DND-41 (cell line): ENCODE results near the gene TFDP2.
A peak's percentile ranks its signal among the peaks of the same experiment; 100 is the strongest.

Experiments used
- ATAC-seq: fragments of 200-7000 bp; cut with Tn5 transposase; 3 replicates; pipeline ENCODE4 v1.9.1; 2021; ENCODE audit warnings: low read depth; ENCODE audit not compliant: insufficient read depth
- DNase-seq: peaks from one replicate; pipeline ENCODE4 v3.0.0-alpha.2; 2020
- H2AFZ ChIP-seq: 2 replicates; pipeline ENCODE4 v1.6.0; 2012; ENCODE audit warnings: low read depth, low read length
- H3K27ac ChIP-seq: 2 replicates; pipeline ENCODE4 v1.5.1; 2012; ENCODE audit warnings: low read length, inconsistent platforms
- H3K27me3 ChIP-seq: fragments of 200-600 bp; sonication (generic); 2 replicates; pipeline ENCODE4 v1.6.0; 2012; ENCODE audit warnings: low read length, mild to moderate bottlenecking, inconsistent platforms; ENCODE audit not compliant: insufficient read depth, poor library complexity
- H3K36me3 ChIP-seq: 2 replicates; pipeline ENCODE4 v1.5.1; 2012; ENCODE audit warnings: low read length, inconsistent platforms; ENCODE audit not compliant: insufficient read depth
- H3K4me1 ChIP-seq: 2 replicates; pipeline ENCODE4 v1.5.1; 2012; ENCODE audit warnings: mild to moderate bottlenecking, low read length; ENCODE audit not compliant: insufficient read depth
- H3K4me2 ChIP-seq: 2 replicates; pipeline ENCODE4 v1.6.0; 2012; ENCODE audit warnings: mild to moderate bottlenecking, moderate library complexity, low read length, inconsistent platforms; ENCODE audit not compliant: insufficient read depth
- H3K4me3 ChIP-seq, 2 experiments: fragments of 200-600 bp in 1 of 2; shearing (Covaris generic) in 1 of 2; 2 replicates each; pipeline ENCODE4 v1.5.1; 2012 to 2016; ENCODE audit warnings: inconsistent platforms in 2 of 2, low read length in 2 of 2, mild to moderate bottlenecking in 2 of 2, low read depth in 1 of 2, moderate library complexity in 1 of 2
- H3K79me2 ChIP-seq: 2 replicates; pipeline ENCODE4 v1.6.0; 2012; ENCODE audit warnings: low read length, inconsistent platforms; ENCODE audit not compliant: insufficient read depth
- H3K9ac ChIP-seq: 2 replicates; pipeline ENCODE4 v1.6.0; 2012; ENCODE audit warnings: low read depth, mild to moderate bottlenecking, inconsistent platforms, low read length, moderate library complexity
- H3K9me3 ChIP-seq: 2 replicates; pipeline ENCODE4 v1.5.1; 2012; ENCODE audit warnings: low read length, moderate library complexity, mild to moderate bottlenecking, inconsistent platforms; ENCODE audit not compliant: insufficient read depth, severe bottlenecking
- H4K20me1 ChIP-seq: 2 replicates; pipeline ENCODE4 v1.6.0; 2012; ENCODE audit warnings: low read length; ENCODE audit not compliant: insufficient read depth
- EZH2 ChIP-seq: IDR thresholded peaks from 3 replicates; pipeline ENCODE4 v1.6.1; 2012; ENCODE audit warnings: borderline replicate concordance, low read depth, mild to moderate bottlenecking, moderate library complexity, low read length, inconsistent platforms; ENCODE audit not compliant: severe bottlenecking
- TF ChIP-seq, protein P1 (sequence below): IDR thresholded peaks from 2 replicates; pipeline ENCODE4 v1.5.1; 2012; ENCODE audit warnings: borderline replicate concordance, low read length, moderate library complexity, mild to moderate bottlenecking; ENCODE audit not compliant: poor library complexity, severe bottlenecking; ENCODE audit errors: extremely low read depth

Gene TFDP2

DNA sequence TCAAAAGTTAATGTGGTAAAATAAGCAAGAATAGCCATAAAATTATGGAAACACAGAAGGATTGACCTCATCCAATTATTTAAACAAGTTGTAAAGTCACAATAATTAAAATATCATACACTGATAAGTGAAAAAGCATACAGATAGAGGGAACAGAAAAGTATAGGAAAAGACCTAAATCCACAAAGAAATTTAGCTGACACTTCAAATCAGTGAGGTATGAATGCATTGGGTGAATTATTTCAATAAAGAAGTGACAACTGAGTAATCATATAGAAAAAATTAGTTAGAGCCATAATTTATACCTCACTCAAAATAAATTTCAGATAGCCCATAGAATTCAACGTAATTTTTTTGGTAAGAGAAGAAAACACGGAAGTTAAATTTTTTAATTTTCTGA is 25.1 kb downstream of the TFDP2 start:
- no peak overlapping the region for H3K4me3 ChIP-seq
- H3K27ac ChIP-seq, result no peak overlapping the region
- no peaks in the 10 kb centered on the region for H4K20me1 ChIP-seq
- TF ChIP-seq EZH2, result no peak
- TF ChIP-seq, protein P1, sequence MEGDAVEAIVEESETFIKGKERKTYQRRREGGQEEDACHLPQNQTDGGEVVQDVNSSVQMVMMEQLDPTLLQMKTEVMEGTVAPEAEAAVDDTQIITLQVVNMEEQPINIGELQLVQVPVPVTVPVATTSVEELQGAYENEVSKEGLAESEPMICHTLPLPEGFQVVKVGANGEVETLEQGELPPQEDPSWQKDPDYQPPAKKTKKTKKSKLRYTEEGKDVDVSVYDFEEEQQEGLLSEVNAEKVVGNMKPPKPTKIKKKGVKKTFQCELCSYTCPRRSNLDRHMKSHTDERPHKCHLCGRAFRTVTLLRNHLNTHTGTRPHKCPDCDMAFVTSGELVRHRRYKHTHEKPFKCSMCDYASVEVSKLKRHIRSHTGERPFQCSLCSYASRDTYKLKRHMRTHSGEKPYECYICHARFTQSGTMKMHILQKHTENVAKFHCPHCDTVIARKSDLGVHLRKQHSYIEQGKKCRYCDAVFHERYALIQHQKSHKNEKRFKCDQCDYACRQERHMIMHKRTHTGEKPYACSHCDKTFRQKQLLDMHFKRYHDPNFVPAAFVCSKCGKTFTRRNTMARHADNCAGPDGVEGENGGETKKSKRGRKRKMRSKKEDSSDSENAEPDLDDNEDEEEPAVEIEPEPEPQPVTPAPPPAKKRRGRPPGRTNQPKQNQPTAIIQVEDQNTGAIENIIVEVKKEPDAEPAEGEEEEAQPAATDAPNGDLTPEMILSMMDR, result no peak
- H3K27me3 ChIP-seq, result no peaks in the 10 kb centered on the region
- no peak overlapping the region for H3K9ac ChIP-seq
- H3K79me2 ChIP-seq, result peaks cover 92% of the 10 kb centered on the region
- no peaks in the 10 kb centered on the region for H3K9me3 ChIP-seq
- H3K36me3 ChIP-seq, result no peaks in the 10 kb centered on the region
- no peak for ATAC-seq
- no peak overlapping the region for H3K4me2 ChIP-seq
- no peak for DNase-seq
- peaks cover 75% of the 10 kb centered on the region for H3K4me1 ChIP-seq
- H2AFZ ChIP-seq, result no peak overlapping the region

DNA sequence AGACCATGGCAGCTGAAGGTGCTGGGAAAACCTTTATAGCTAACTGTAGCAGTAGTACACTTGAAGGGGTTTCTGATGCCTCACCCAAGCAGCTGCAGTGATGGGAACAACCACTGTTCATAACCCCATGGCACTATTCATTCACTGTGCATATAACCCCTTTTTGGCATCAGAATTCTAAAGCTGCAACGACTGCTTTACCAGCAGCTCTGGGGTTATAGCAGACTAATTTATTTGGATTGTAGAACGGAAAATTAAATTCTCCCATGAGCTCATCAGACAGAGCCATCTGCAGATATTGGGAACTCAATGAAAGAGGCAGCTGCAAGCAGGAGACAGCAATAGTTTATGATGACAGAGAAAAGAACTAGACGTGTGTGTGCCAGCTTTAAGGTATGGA is 28.6 kb downstream of the TFDP2 start:
- Histone ChIP-seq H3K4me2 (no peak overlapping the region), H3K27ac (peak overlapping the region; percentile 71), H3K4me3 (no peak overlapping the region), H3K36me3 (no peaks in the 10 kb centered on the region), H3K9ac (0 out of 2 replicates have a peak overlapping the region, but pooled peaks have one; percentile 14), H3K27me3 (no peaks in the 10 kb centered on the region), H3K79me2 (peaks cover 96% of the 10 kb centered on the region), H2AFZ (no peak overlapping the region), H4K20me1 (no peaks in the 10 kb centered on the region), H3K4me1 (peaks cover 75% of the 10 kb centered on the region), H3K9me3 (no peaks in the 10 kb centered on the region)
- TF ChIP-seq, protein P1, result no peak
- no peak for TF ChIP-seq EZH2
- DNase-seq (no peak), ATAC-seq (peak; percentile 78)

DNA sequence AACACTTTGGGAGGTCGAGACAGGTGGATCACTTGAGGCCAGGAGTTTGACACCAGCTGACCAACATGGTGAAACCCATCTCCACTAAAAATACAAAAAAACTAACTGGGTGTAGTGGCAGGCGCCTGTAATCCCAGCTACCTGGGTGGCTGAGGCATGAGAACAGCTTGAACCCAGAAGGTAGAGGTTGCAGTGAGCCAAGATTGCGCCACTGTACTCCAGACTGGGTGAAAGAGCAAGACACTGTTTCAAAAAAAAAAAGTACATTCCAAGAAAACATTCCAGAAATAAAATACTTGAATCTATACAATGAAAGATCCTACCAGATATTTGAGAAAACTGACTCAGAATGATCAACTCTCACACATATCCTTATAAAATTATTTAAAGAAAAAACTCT is 30.4 kb downstream of the TFDP2 start:
- peaks cover 63% of the 10 kb centered on the region for H3K4me1 ChIP-seq
- TF ChIP-seq EZH2, result no peak
- TF ChIP-seq, protein P1, result no peak
- no peak overlapping the region for H3K4me3 ChIP-seq
- no peaks in the 10 kb centered on the region for H3K9me3 ChIP-seq
- H3K27ac ChIP-seq, result peak overlapping the region; percentile 50
- no peaks in the 10 kb centered on the region for H3K27me3 ChIP-seq
- peaks cover 96% of the 10 kb centered on the region for H3K79me2 ChIP-seq
- H2AFZ ChIP-seq, result no peak overlapping the region
- no peak for ATAC-seq
- H3K4me2 ChIP-seq, result 0 out of 2 replicates have a peak overlapping the region, but pooled peaks have one; percentile 10
- H4K20me1 ChIP-seq, result no peaks in the 10 kb centered on the region
- H3K36me3 ChIP-seq, result no peaks in the 10 kb centered on the region
- no peak for DNase-seq
- no peak overlapping the region for H3K9ac ChIP-seq

DNA sequence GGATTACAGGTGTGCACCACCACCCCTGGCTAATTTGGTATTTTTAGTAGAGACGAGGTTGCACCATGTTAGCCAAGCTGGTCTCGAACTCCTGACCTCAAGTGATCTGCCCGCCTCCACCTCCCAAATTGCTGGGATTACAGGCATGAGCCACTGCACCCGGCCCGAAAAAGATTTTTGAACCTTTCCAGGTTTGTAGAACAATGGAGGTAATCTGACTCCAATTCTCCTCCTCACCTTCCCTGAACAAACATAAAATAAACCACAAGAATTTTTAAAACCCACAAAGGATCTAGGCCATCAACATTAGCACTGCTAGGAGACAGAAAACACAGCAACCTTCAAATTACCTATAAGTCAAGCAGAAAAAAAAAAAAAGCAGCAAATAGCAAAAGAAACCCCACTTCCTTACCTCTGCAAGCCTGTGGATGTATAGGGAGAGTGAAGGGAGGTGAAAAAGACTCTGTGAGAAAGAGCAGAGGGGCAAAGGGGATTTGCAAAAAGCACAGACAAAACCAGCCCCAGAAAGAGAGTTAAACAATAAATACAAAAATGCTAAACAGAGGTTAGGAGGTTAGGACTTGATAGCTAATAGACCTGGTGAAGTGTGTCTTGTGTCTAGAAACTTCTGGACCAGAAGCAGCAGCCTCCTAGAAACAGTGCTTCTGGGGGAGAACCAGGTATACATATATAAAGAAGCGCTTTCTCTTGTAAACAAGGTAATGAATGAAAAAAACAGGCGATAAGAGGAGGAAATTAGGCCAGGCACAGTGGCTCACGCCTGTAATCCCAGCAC is 32.1 kb downstream of the TFDP2 start:
- H3K4me1 ChIP-seq, result peaks cover 59% of the 10 kb centered on the region
- H3K79me2 ChIP-seq, result peaks cover 95% of the 10 kb centered on the region
- no peaks in the 10 kb centered on the region for H3K9me3 ChIP-seq
- H2AFZ ChIP-seq, result no peak overlapping the region
- H3K27me3 ChIP-seq, result no peaks in the 10 kb centered on the region
- DNase-seq (no peak), ATAC-seq (peak; percentile 61)
- no peak overlapping the region for H3K4me3 ChIP-seq
- no peaks in the 10 kb centered on the region for H4K20me1 ChIP-seq
- no peaks in the 10 kb centered on the region for H3K36me3 ChIP-seq
- peak overlapping the region; percentile 27 for H3K9ac ChIP-seq
- H3K4me2 ChIP-seq, result peak overlapping the region; percentile 29
- H3K27ac ChIP-seq, result peak overlapping the region; percentile 81
- TF ChIP-seq, protein P1, result no peak
- TF ChIP-seq EZH2, result no peak
